HEK293 (cell line): ENCODE data around the gene PLXNA2.

ENCODE experiments used
- CTCF ChIA-PET: fragments of 350-600 bp; formaldehyde crosslinking; extraction: SDS; loops from one replicate; lab custom pipeline; 2021; ENCODE audit warnings: antibody characterized with exemption; lab: Yijun Ruan, JAX
- POLR2A ChIA-PET: fragments of 300-600 bp; formaldehyde crosslinking; extraction: SDS; loops from one replicate; lab custom pipeline; 2020; ENCODE audit warnings: antibody characterized with exemption, inconsistent platforms; lab: Yijun Ruan, JAX
- H3K27ac ChIP-seq: fragments of 200-500 bp; sonication (Bioruptor generic); 2 replicates; pipeline ENCODE4 v1.5.1; 2014; ENCODE audit warnings: low read depth, low read length, control low read depth, inconsistent platforms; ENCODE audit errors: extremely low read depth
- H3K36me3 ChIP-seq, 2 experiments: fragments of 200-500 bp in 1 of 2; sonication (Bioruptor generic) in 1 of 2; 1 replicate in 1 of 2; 2 replicates in 1 of 2; pipeline ENCODE4 v1.5.1; 2014 to 2017; ENCODE audit warnings: inconsistent platforms in 2 of 2, low read length in 2 of 2; ENCODE audit not compliant: control insufficient read depth in 2 of 2, insufficient read depth in 1 of 2
- H3K4me1 ChIP-seq: fragments of 200-500 bp; sonication (Bioruptor generic); 2 replicates; pipeline ENCODE4 v1.5.1; 2014; ENCODE audit warnings: mild to moderate bottlenecking, low read length, inconsistent platforms; ENCODE audit not compliant: control insufficient read depth, insufficient read depth
- H3K4me3 ChIP-seq: 2 replicates; pipeline ENCODE4 v1.5.1; 2011; ENCODE audit warnings: low read depth, mild to moderate bottlenecking, control low read depth, low read length, moderate library complexity
- H3K9me3 ChIP-seq: fragments of 200-500 bp; sonication (Bioruptor generic); 2 replicates; pipeline ENCODE4 v1.5.1; 2014; ENCODE audit warnings: low read depth, low read length, inconsistent platforms; ENCODE audit not compliant: control insufficient read depth, insufficient read depth
- PRDM2 ChIP-seq: fragments of 450-650 bp; formaldehyde crosslinking; IDR thresholded peaks from 2 replicates; pipeline ENCODE4 v1.5.1; 2016; ENCODE audit warnings: missing biosample characterization, missing genetic modification characterization, borderline replicate concordance
- RBAK ChIP-seq: fragments of 450-650 bp; formaldehyde crosslinking; IDR thresholded peaks from 2 replicates; pipeline ENCODE4 v1.5.1; 2016; ENCODE audit warnings: missing biosample characterization, missing genetic modification characterization
- SETDB1 ChIP-seq: IDR thresholded peaks from one replicate; pipeline ENCODE4 v1.6.1; 2017; ENCODE audit warnings: mild to moderate bottlenecking, low read length, moderate library complexity, mixed read lengths; ENCODE audit not compliant: insufficient read length
- ZBTB11 ChIP-seq: fragments of 450-650 bp; formaldehyde crosslinking; conservative IDR thresholded peaks from 2 replicates; pipeline ENCODE4 v1.5.1; 2016; ENCODE audit warnings: low read depth, missing biosample characterization, missing genetic modification characterization
- ZNF16 ChIP-seq: fragments of 450-650 bp; formaldehyde crosslinking; IDR thresholded peaks from 2 replicates; pipeline ENCODE4 v1.5.1; 2016; ENCODE audit warnings: low read depth, missing biosample characterization, missing genetic modification characterization
- ZNF169 ChIP-seq: fragments of 450-650 bp; formaldehyde crosslinking; IDR thresholded peaks from 2 replicates; pipeline ENCODE4 v1.5.1; 2016; ENCODE audit warnings: missing biosample characterization, missing genetic modification characterization
- ZNF214 ChIP-seq: fragments of 450-650 bp; formaldehyde crosslinking; IDR thresholded peaks from 2 replicates; pipeline ENCODE4 v1.5.1; 2017; ENCODE audit warnings: missing biosample characterization, mild to moderate bottlenecking, missing genetic modification characterization, borderline replicate concordance
- ZNF280C ChIP-seq: fragments of 450-650 bp; formaldehyde crosslinking; IDR thresholded peaks from 2 replicates; pipeline ENCODE4 v1.5.1; 2016; ENCODE audit warnings: missing biosample characterization, missing genetic modification characterization
- ZNF341 ChIP-seq: fragments of 450-650 bp; formaldehyde crosslinking; IDR thresholded peaks from 2 replicates; pipeline ENCODE4; 2016; ENCODE audit warnings: low read depth, missing biosample characterization, missing genetic modification characterization
- ZNF37A ChIP-seq: fragments of 450-650 bp; IDR thresholded peaks from 2 replicates; pipeline ENCODE4 v1.5.1; 2018; ENCODE audit warnings: missing biosample characterization, missing genetic modification characterization
- ZNF548 ChIP-seq: fragments of 450-650 bp; formaldehyde crosslinking; IDR thresholded peaks from 2 replicates; pipeline ENCODE4 v1.5.1; 2016; ENCODE audit warnings: missing biosample characterization, missing genetic modification characterization
- ZNF791 ChIP-seq: fragments of 450-650 bp; formaldehyde crosslinking; IDR thresholded peaks from 2 replicates; pipeline ENCODE4 v1.5.1; 2016; ENCODE audit warnings: missing biosample characterization, missing genetic modification characterization
- ZNF837 ChIP-seq: fragments of 450-650 bp; formaldehyde crosslinking; IDR thresholded peaks from 2 replicates; pipeline ENCODE4 v1.5.1; 2016; ENCODE audit warnings: missing biosample characterization, missing genetic modification characterization
- ZSCAN30 ChIP-seq: fragments of 450-650 bp; IDR thresholded peaks from 2 replicates; pipeline ENCODE4 v1.5.1; 2018; ENCODE audit warnings: missing biosample characterization, mild to moderate bottlenecking, missing genetic modification characterization, moderate library complexity
- ZSCAN5A ChIP-seq: fragments of 450-650 bp; formaldehyde crosslinking; IDR thresholded peaks from 2 replicates; pipeline ENCODE4 v1.5.1; 2016; ENCODE audit warnings: missing biosample characterization, missing genetic modification characterization

The PLXNA2 gene

GRCh38 chr1:208156310-208156709 lies 87.9 kb downstream of the PLXNA2 start (continued):
- no peak for TF ChIP-seq ZNF280C (tag by site-specific recombination)
- TF ChIP-seq ZNF548: no peak
- no peak for TF ChIP-seq SETDB1
- no peak for TF ChIP-seq PRDM2

- H3K36me3 ChIP-seq: no peaks in the 10 kb centered on the region
- ChIA-PET CTCF (interaction anchor here (0.6 to 0.8 kb wide), 2 partner anchors 90 to 133 kb away, joined by 3 to 4 read pairs; no protein-coding TSS in a partner anchor), POLR2A (no interaction called here)
- peaks cover 6% of the 10 kb centered on the region; the same call in 1 of the 2 replicates for H3K4me1 ChIP-seq
- no peak for TF ChIP-seq ZSCAN30
- TF ChIP-seq ZBTB11 (tag by site-specific recombination): no peak
- H3K9me3 ChIP-seq: no peaks in the 10 kb centered on the region
- no peak overlapping the region for H3K27ac ChIP-seq
- H3K4me3 ChIP-seq: no peak overlapping the region
Measured at GRCh38 chr1:208154679-208155642, 89.2 kb downstream of the PLXNA2 start.

- Histone ChIP-seq H3K27ac (no peak overlapping the region), H3K4me1 (peaks cover 7% of the 10 kb centered on the region; the same call in 1 of the 2 replicates), H3K4me3 (no peak overlapping the region), H3K36me3 (no peaks in the 10 kb centered on the region), H3K9me3 (no peaks in the 10 kb centered on the region)
- POLR2A ChIA-PET: no interaction called here
- CTCF ChIA-PET: no interaction called here
- no peak for TF ChIP-seq ZNF214
- no peak for TF ChIP-seq RBAK (tag by site-specific recombination)
- no peak for TF ChIP-seq ZNF837 (tag by site-specific recombination)
- TF ChIP-seq ZNF169: no peak
- TF ChIP-seq ZNF16 (tag by site-specific recombination): no peak
- TF ChIP-seq ZNF791 (tag by site-specific recombination): no peak
- no peak for TF ChIP-seq ZNF37A (tag by site-specific recombination)
- TF ChIP-seq ZNF341: no peak
- TF ChIP-seq ZSCAN5A (tag by site-specific recombination): no peak
Measured at GRCh38 chr1:208154040-208154439, 90.1 kb downstream of the PLXNA2 start.
